H9 (cell line): Measurements from ENCODE around the gene EAF2. TPM values are rescaled to one million over a fixed set of nuclear protein-coding genes. Genes with fewer than 3 reads are reported as not detected.

Experiments used
- DNase-seq: peaks from one replicate; pipeline ENCODE4 v3.0.0-alpha.2; 2017
- H2AFZ ChIP-seq: one replicate; pipeline ENCODE4 v1.6.1; 2013; ENCODE audit warnings: mild to moderate bottlenecking, low read length, control low read depth, moderate library complexity
- H2AK5ac ChIP-seq: 2 replicates; pipeline ENCODE4 v1.6.1; 2013; ENCODE audit warnings: low read length, control low read depth, mixed read lengths; ENCODE audit not compliant: insufficient read length
- H2BK120ac ChIP-seq: one replicate; pipeline ENCODE4 v1.6.1; 2013; ENCODE audit warnings: low read depth, mild to moderate bottlenecking, low read length, control low read depth, inconsistent platforms; ENCODE audit not compliant: poor library complexity, severe bottlenecking
- H2BK12ac ChIP-seq: 2 replicates; pipeline ENCODE4 v1.6.1; 2013; ENCODE audit warnings: low read length, control low read depth, mixed read lengths, low read depth; ENCODE audit not compliant: insufficient read length
- H2BK15ac ChIP-seq: 2 replicates; pipeline ENCODE4 v1.6.1; 2013; ENCODE audit warnings: low read depth, low read length, control low read depth
- H2BK20ac ChIP-seq: one replicate; pipeline ENCODE4 v1.6.1; 2013; ENCODE audit warnings: low read depth, mild to moderate bottlenecking, low read length, control low read depth, inconsistent platforms; ENCODE audit not compliant: poor library complexity, severe bottlenecking
- H2BK5ac ChIP-seq: 2 replicates; pipeline ENCODE4 v1.6.1; 2013; ENCODE audit warnings: low read length, control low read depth, mixed read lengths; ENCODE audit not compliant: insufficient read length
- H3K14ac ChIP-seq: 2 replicates; pipeline ENCODE4 v1.6.1; 2013; ENCODE audit warnings: low read length, control low read depth; ENCODE audit not compliant: insufficient read depth
- H3K18ac ChIP-seq: 2 replicates; pipeline ENCODE4 v1.6.1; 2013; ENCODE audit warnings: low read depth, mild to moderate bottlenecking, mixed read lengths, low read length, control low read depth; ENCODE audit not compliant: insufficient read length
- H3K23ac ChIP-seq: 2 replicates; pipeline ENCODE4 v1.6.1; 2013; ENCODE audit warnings: low read length, control low read depth, mixed read lengths, low read depth; ENCODE audit not compliant: insufficient read length
- H3K23me2 ChIP-seq: 2 replicates; pipeline ENCODE4 v1.6.1; 2013; ENCODE audit warnings: low read depth, mild to moderate bottlenecking, mixed read lengths, low read length, control low read depth; ENCODE audit not compliant: insufficient read length, poor library complexity, severe bottlenecking
- H3K27ac ChIP-seq: 2 replicates; pipeline ENCODE4 v1.5.1; 2013; ENCODE audit warnings: low read length, control low read depth, mixed read lengths, low read depth; ENCODE audit not compliant: insufficient read length
- H3K27me3 ChIP-seq: 2 replicates; pipeline ENCODE4 v1.6.1; 2013; ENCODE audit warnings: low read length, control low read depth, inconsistent platforms; ENCODE audit not compliant: insufficient read depth
- H3K4ac ChIP-seq: 2 replicates; pipeline ENCODE4 v1.6.1; 2013; ENCODE audit warnings: low read depth, mild to moderate bottlenecking, control low read depth, inconsistent platforms, low read length, moderate library complexity
- H3K4me1 ChIP-seq: 2 replicates; pipeline ENCODE4 v1.6.1; 2013; ENCODE audit warnings: low read length, control low read depth, inconsistent platforms; ENCODE audit not compliant: insufficient read depth
- H3K4me2 ChIP-seq: 2 replicates; pipeline ENCODE4 v1.6.1; 2013; ENCODE audit warnings: low read length, control low read depth, mixed read lengths; ENCODE audit not compliant: insufficient read length, insufficient read depth
- H3K56ac ChIP-seq: 2 replicates; pipeline ENCODE4 v1.6.1; 2013; ENCODE audit warnings: low read depth, mild to moderate bottlenecking, mixed read lengths, low read length, control low read depth; ENCODE audit not compliant: insufficient read length
- H3K79me1 ChIP-seq: 2 replicates; pipeline ENCODE4 v1.6.1; 2013; ENCODE audit warnings: low read depth, mild to moderate bottlenecking, moderate library complexity, low read length, control low read depth, inconsistent platforms; ENCODE audit not compliant: insufficient read depth, poor library complexity, severe bottlenecking
- H3K79me2 ChIP-seq: 2 replicates; pipeline ENCODE4 v1.6.1; 2013; ENCODE audit warnings: low read length, control low read depth, inconsistent platforms; ENCODE audit not compliant: insufficient read depth
- H3K9ac ChIP-seq: 2 replicates; pipeline ENCODE4 v1.6.1; 2013; ENCODE audit warnings: low read length, control low read depth, mixed read lengths; ENCODE audit not compliant: insufficient read length; ENCODE audit errors: extremely low read depth
- H3K9me3 ChIP-seq: one replicate; pipeline ENCODE4 v1.6.1; 2013; ENCODE audit warnings: low read depth, low read length, inconsistent platforms; ENCODE audit not compliant: control insufficient read depth
- H3T11ph ChIP-seq: one replicate; pipeline ENCODE4 v1.6.1; 2013; ENCODE audit warnings: mild to moderate bottlenecking, low read length, control low read depth, inconsistent platforms
- H4K20me1 ChIP-seq: one replicate; pipeline ENCODE4 v1.6.1; 2013; ENCODE audit not compliant: control insufficient read depth, insufficient read length, insufficient read depth
- H4K5ac ChIP-seq: 2 replicates; pipeline ENCODE4 v1.6.1; 2013; ENCODE audit warnings: low read depth, mild to moderate bottlenecking, mixed read lengths, low read length, control low read depth; ENCODE audit not compliant: insufficient read length
- H4K8ac ChIP-seq: replicated peaks from 2 replicates; pipeline ENCODE4 v1.6.1; 2013; ENCODE audit warnings: low read length, control low read depth, mixed read lengths, low read depth; ENCODE audit not compliant: insufficient read length
- H4K91ac ChIP-seq: 2 replicates; pipeline ENCODE4 v1.6.1; 2013; ENCODE audit warnings: low read depth, mild to moderate bottlenecking, moderate library complexity, mixed read lengths, low read length, control low read depth; ENCODE audit not compliant: insufficient read length
- H3K27ac Mint-ChIP-seq, 3 experiments: 2 replicates in 2 of 3; 3 replicates in 1 of 3; pipeline ENCODE4 v1.8.0; 2020 to 2021; ENCODE audit warnings: mixed read lengths in 3 of 3, mild to moderate bottlenecking in 1 of 3, moderate library complexity in 1 of 3
- H3K27me3 Mint-ChIP-seq: 2 replicates; pipeline ENCODE4 v1.8.0; 2021; ENCODE audit warnings: low read depth, mild to moderate bottlenecking, moderate library complexity, mixed read lengths
- H3K36me3 Mint-ChIP-seq, 3 experiments: 2 replicates in 2 of 3; 3 replicates in 1 of 3; pipeline ENCODE4 v1.8.0; 2020 to 2021; ENCODE audit warnings: low read depth in 3 of 3, mixed read lengths in 3 of 3; ENCODE audit not compliant: insufficient read depth in 1 of 3
- H3K4me1 Mint-ChIP-seq, 2 experiments: 2 replicates each; pipeline ENCODE4 v1.8.0; 2020; ENCODE audit warnings: mixed read lengths in 2 of 2
- H3K4me3 Mint-ChIP-seq, 2 experiments: 2 replicates in 1 of 2; 3 replicates in 1 of 2; pipeline ENCODE4 v1.8.0; 2020 to 2021; ENCODE audit warnings: mild to moderate bottlenecking in 2 of 2, mixed read lengths in 2 of 2, moderate library complexity in 1 of 2
- H3K9me3 Mint-ChIP-seq, 2 experiments: 2 replicates in 1 of 2; 3 replicates in 1 of 2; pipeline ENCODE4 v1.8.0; 2020; ENCODE audit warnings: mild to moderate bottlenecking in 2 of 2, mixed read lengths in 2 of 2, moderate library complexity in 1 of 2
- WGBS: extraction: QIAGEN DNeasy Blood & Tissue Kit; methylation state at CpG from one replicate; pipeline ENCODE4 v1.1.7; 2013; ENCODE audit warnings: missing lambda C conversion rate, low lambda C conversion rate, mixed read lengths; ENCODE audit not compliant: insufficient read length; ENCODE audit errors: extremely low coverage; 5-methylcytosine and 5-hydroxymethylcytosine counted together
- total RNA-seq: library from RNA; stranded (reverse); gene quantifications from 2 replicates; pipeline ENCODE4 v1.2.1, GENCODE V29; 2021
- TF ChIP-seq, protein P1 (sequence below): fragments of 200-600 bp; sonication (generic); conservative IDR thresholded peaks from 3 replicates; pipeline ENCODE4 v1.8.0; 2021; ENCODE audit warnings: antibody characterized with exemption, mild to moderate bottlenecking

The EAF2 gene
- total RNA-seq, 1 experiment from 2014 or later, result 4.3 TPM

DNA sequence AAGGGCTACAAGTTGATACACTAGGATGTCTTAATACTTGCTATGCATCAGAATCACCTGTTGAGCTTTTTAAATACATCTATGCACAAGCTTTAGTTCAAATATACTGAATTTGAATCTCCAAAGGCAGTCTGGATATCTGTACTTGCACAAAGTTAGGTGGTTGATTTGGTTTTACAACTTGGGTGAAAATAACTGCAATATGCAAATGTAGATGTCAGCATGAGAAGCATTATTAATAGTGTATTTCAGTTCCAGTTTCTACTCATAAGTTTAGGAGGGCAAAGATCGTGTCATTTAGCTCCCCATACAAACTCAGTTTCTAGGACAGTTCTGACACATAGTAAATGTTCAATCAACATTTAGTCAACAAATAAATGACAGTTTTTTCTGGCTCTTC, 25.8 kb upstream of the EAF2 start:
- Histone ChIP-seq H2BK20ac (no peak overlapping the region), H3K23me2 (no peaks in the 10 kb centered on the region), H3K4me2 (no peak overlapping the region), H2BK15ac (no peak overlapping the region), H4K20me1 (no peaks in the 10 kb centered on the region), H3K79me2 (no peaks in the 10 kb centered on the region), H3K9me3 (no peaks in the 10 kb centered on the region), H4K8ac (no peak overlapping the region), H4K91ac (no peak overlapping the region), H3K18ac (no peak overlapping the region), H3K4ac (no peak overlapping the region), H3K27ac (no peak overlapping the region), H3K9ac (no peak overlapping the region), H2AFZ (no peak overlapping the region), H3K56ac (no peak overlapping the region), H2AK5ac (no peak overlapping the region), H3K4me1 (no peaks in the 10 kb centered on the region), H3K23ac (no peak overlapping the region), H2BK5ac (no peak overlapping the region), H3K14ac (no peak overlapping the region), H3T11ph (no peak overlapping the region), H2BK12ac (no peak overlapping the region), H3K79me1 (no peaks in the 10 kb centered on the region), H3K27me3 (no peaks in the 10 kb centered on the region), H2BK120ac (no peak overlapping the region), H4K5ac (no peak overlapping the region)
- H3K9me3 Mint-ChIP-seq, result no peaks in the 10 kb centered on the region
- H3K27me3 Mint-ChIP-seq, result no peaks in the 10 kb centered on the region
- H3K4me1 Mint-ChIP-seq, result no peaks in the 10 kb centered on the region; a peak in 1 of 4 replicates
- H3K36me3 Mint-ChIP-seq, result peaks cover 8 to 51% (median 26%) of the 10 kb centered on the region in 3 experiments; a peak in 6 of 7 replicates
- DNase-seq, result no peak
- TF ChIP-seq, protein P1, sequence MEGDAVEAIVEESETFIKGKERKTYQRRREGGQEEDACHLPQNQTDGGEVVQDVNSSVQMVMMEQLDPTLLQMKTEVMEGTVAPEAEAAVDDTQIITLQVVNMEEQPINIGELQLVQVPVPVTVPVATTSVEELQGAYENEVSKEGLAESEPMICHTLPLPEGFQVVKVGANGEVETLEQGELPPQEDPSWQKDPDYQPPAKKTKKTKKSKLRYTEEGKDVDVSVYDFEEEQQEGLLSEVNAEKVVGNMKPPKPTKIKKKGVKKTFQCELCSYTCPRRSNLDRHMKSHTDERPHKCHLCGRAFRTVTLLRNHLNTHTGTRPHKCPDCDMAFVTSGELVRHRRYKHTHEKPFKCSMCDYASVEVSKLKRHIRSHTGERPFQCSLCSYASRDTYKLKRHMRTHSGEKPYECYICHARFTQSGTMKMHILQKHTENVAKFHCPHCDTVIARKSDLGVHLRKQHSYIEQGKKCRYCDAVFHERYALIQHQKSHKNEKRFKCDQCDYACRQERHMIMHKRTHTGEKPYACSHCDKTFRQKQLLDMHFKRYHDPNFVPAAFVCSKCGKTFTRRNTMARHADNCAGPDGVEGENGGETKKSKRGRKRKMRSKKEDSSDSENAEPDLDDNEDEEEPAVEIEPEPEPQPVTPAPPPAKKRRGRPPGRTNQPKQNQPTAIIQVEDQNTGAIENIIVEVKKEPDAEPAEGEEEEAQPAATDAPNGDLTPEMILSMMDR, result no peak
- no CpG with 5 or more reads among the region's 1 CpG for WGBS
- no peak overlapping the region for H3K4me3 Mint-ChIP-seq
- no peak overlapping the region for H3K27ac Mint-ChIP-seq
